ENCODE measurements around the gene KRT76. TPM values are rescaled to one million over a fixed set of nuclear protein-coding genes. Genes with fewer than 3 reads are reported as not detected.

KRT76 gene
- total RNA-seq, 4 donors from 2014 or later, result 0.15 TPM; not detected in 3

GRCh38 chr12:52815676-52816588 is 38.8 kb upstream of the KRT76 start:
- ATAC-seq, result no peak
- WGBS, 2 donors (ENCODE audit: low coverage in 1 of 2), result 39% methylated on average over 2 of the region's 9 CpGs; no CpG with 5 or more reads in 1 of the 2 donors
- Histone ChIP-seq H3K36me3 (no peaks in the 10 kb centered on the region), H3K27me3 (peaks cover 21% of the 10 kb centered on the region), H3K27ac (no peak overlapping the region), H3K4me1 (no peaks in the 10 kb centered on the region), H3K9me3 (no peaks in the 10 kb centered on the region), H3K4me3 (no peak overlapping the region)
- TF ChIP-seq EP300 (IDR thresholded peaks at IDR 0.05) (no peak), POLR2A (IDR thresholded peaks at IDR 0.05) (no peak), POLR2AphosphoS5 (IDR thresholded peaks at IDR 0.05) (no peak)
- TF ChIP-seq, protein P1, sequence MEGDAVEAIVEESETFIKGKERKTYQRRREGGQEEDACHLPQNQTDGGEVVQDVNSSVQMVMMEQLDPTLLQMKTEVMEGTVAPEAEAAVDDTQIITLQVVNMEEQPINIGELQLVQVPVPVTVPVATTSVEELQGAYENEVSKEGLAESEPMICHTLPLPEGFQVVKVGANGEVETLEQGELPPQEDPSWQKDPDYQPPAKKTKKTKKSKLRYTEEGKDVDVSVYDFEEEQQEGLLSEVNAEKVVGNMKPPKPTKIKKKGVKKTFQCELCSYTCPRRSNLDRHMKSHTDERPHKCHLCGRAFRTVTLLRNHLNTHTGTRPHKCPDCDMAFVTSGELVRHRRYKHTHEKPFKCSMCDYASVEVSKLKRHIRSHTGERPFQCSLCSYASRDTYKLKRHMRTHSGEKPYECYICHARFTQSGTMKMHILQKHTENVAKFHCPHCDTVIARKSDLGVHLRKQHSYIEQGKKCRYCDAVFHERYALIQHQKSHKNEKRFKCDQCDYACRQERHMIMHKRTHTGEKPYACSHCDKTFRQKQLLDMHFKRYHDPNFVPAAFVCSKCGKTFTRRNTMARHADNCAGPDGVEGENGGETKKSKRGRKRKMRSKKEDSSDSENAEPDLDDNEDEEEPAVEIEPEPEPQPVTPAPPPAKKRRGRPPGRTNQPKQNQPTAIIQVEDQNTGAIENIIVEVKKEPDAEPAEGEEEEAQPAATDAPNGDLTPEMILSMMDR (IDR thresholded peaks at IDR 0.05), result no peak

GRCh38 chr12:52815161-52815560 is 38.0 kb upstream of the KRT76 start:
- Histone ChIP-seq H3K4me1 (no peaks in the 10 kb centered on the region), H3K36me3 (no peaks in the 10 kb centered on the region), H3K27me3 (peaks cover 21% of the 10 kb centered on the region), H3K9me3 (no peaks in the 10 kb centered on the region), H3K27ac (no peak overlapping the region), H3K4me3 (no peak overlapping the region)
- WGBS, 2 donors (ENCODE audit: low coverage in 1 of 2), result 77 to 78% methylated on average over 4 of the region's 4 CpGs
- ATAC-seq, result no peak
- TF ChIP-seq, protein P1 (IDR thresholded peaks at IDR 0.05), result no peak
- no peak for TF ChIP-seq POLR2AphosphoS5 (IDR thresholded peaks at IDR 0.05)
- no peak for TF ChIP-seq POLR2A (IDR thresholded peaks at IDR 0.05)
- no peak for TF ChIP-seq EP300 (IDR thresholded peaks at IDR 0.05)

DNA sequence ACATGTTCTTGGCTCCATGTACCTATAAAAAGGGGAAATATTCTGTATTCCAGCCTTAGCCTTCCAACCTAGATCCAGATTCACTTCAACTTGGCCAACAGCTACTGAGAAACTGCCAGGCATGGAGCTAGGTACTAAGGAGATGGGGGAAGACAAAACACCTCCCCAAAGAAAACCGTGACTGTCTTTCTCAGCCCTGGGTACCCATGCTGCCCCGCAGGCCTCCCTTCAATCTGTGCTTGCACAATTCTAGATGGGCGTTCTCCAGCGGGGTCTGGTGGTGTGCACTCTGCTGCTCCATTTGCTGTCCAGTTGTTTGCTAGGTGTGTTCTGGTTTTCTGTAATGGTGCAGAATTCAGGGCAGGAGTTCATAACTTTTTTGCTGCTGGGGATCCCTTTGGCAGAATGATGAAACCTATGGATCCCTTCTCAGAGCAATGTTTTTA is 37.6 kb upstream of the KRT76 start:
- H3K27me3 ChIP-seq, result peaks cover 19% of the 10 kb centered on the region
- no peaks in the 10 kb centered on the region for H3K9me3 ChIP-seq
- H3K27ac ChIP-seq, result no peak overlapping the region
- H3K4me1 ChIP-seq, result no peaks in the 10 kb centered on the region
- TF ChIP-seq, protein P1 (IDR thresholded peaks at IDR 0.05), result no peak
- no peak for TF ChIP-seq POLR2A (IDR thresholded peaks at IDR 0.05)
- no peak for TF ChIP-seq POLR2AphosphoS5 (IDR thresholded peaks at IDR 0.05)
- TF ChIP-seq EP300 (IDR thresholded peaks at IDR 0.05), result no peak
- WGBS, 2 donors (ENCODE audit: low coverage in 1 of 2), result 58 to 73% methylated on average over 2 to 4 of the region's 4 CpGs
- H3K4me3 ChIP-seq, result no peak overlapping the region
- ATAC-seq, result no peak
- no peaks in the 10 kb centered on the region for H3K36me3 ChIP-seq

- Histone ChIP-seq H3K4me1 (no peaks in the 10 kb centered on the region), H3K36me3 (no peaks in the 10 kb centered on the region), H3K27ac (no peak within 1 kb of the TSS), H3K9me3 (no peaks in the 10 kb centered on the region), H3K4me3 (no peak within 1 kb of the TSS), H3K27me3 (peaks cover 18% of the 10 kb centered on the region)
- ATAC-seq, result no peak
- TF ChIP-seq POLR2AphosphoS5 (IDR thresholded peaks at IDR 0.05), result no peak
- TF ChIP-seq EP300 (IDR thresholded peaks at IDR 0.05), result no peak
- TF ChIP-seq POLR2A (IDR thresholded peaks at IDR 0.05), result no peak
- TF ChIP-seq, protein P1 (IDR thresholded peaks at IDR 0.05), result no peak
- 23 to 63% methylated on average over 2 to 6 of the region's 15 CpGs for WGBS, 2 donors (ENCODE audit: low coverage in 1 of 2)
These were observed 37.0 kb upstream of the KRT76 start, which contains the start of gene KRT4 for GRCh38 chr12:52813885-52814709. Gene KRT4, minus strand, starts transcription at chr12:52814116. Its CDS starts 58 bp downstream, at chr12:52814058.

Data from gastroesophageal sphincter (tissue), 4 donors.